GM19035 (cell line): ENCODE data around the gene E4F1.

ENCODE experiments used
- ATAC-seq: cut with Tn5 transposase; IDR thresholded peaks from one replicate; pipeline ENCODE4 v1.9.1; 2021; ENCODE audit not compliant: unreplicated experiment

Gene E4F1

DNA sequence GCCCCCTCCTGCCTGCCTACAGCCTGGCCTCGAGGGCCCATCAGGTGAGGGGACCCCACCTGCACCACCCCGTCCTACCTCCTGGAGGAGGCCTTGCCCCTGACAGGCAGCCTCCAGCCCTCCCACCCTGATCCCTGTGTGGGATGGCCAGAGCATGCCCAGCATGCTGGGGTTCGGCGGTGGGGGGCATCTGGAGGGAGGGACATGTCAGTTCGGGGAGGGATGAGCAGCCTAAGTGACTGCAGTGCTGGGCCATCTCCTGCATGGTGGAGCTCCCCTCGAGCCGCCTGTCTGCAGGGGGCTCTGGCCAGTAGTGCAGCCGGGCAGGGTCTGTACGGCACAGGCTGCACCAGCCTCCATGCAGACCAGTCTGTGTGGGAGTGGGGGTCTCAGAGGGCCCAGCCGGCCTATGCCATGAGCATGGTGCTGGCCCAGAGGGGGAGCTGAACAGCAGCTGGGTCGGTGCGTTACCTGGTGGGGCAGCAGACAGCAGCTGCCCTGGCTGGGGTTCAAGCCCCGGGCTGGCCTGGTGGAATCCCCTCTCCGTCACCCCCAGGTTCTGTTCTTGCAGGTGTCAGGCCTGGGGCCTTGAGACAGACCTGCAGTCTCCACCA is 48.6 kb downstream of the E4F1 start:
- ATAC-seq: no peak

DNA sequence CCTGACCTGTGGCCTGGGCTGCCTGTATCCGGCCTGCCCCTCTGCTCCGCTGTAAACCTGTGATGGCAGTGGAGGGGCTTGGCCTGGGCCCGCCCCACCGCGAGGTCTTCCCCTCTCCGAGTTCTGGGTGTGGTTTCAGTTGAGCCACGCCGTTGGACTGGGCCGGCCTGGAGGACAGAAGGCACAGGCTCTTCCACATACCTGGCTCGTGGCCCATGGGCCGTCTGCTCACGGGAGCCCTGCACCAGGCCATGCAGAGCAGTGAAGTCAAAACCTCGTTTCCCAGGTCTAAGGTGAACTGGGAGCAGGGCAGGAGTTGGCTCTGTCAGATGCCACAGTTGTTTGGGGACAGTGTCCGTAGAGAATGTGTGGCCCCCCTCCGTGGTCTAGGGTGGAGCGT is 50.1 kb downstream of the E4F1 start:
- ATAC-seq: no peak

DNA sequence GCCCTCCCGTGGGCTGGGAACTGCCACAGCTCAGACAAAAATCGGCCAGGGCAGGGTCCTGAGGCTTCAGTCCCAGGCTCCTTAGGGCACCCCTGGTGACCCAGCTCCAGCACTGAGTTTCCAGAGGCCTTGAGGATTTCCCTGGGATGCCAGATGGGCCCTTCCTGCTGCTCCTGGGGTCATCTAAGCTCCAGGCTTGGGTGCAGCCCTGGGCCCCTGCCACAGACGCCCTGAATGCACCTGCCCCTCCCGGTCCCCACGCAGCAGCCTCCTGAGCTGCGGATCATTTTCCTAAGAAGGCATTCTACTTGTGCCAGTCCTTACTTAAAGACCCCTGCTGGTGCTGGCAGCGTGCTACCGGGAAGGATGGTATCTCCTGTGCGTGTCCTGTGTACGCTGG is 50.5 kb downstream of the E4F1 start:
- ATAC-seq: no peak

DNA sequence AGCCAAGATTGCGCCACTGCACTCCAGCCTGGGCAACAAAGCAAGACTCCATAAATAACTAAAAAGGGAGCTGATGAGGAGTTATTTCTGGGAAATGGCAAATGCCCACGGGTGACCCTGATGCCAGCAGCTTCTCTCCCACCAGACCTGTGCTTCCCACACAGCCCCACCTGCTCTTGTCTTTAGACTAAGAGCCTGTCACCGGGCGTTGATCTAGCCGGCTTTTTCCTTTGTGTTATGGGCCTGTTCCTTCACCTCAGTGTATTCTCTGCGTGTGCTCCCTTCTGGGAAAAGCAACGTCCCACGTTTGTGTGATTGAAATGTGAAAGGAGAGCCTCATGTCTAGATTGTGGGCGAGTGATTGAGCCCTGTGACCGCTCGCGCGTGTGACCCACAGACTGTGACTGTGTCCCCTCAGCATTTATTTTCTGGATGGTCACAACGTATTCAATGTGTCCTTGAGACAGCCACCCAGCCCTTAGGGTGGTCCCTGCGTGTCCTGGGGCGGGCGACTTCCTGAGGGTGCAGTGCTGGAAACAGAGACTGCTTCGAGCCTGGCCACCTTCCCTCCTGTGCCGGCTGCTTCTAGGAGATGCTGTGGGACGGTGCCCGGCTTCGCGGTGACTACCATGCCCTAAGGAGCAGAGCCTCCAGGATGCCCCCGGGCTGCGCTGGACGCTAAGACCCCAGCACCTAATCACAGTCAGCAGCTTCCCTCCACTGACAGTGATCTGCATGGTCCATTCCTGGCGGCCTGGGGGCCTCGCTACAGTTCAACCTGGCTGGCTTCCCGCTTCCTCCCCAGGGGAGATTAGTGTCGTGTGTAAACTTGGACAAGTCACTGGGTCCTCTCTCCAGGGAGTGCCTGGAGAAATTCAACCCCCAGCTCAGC is 52.3 kb downstream of the E4F1 start:
- ATAC-seq: no peak

DNA sequence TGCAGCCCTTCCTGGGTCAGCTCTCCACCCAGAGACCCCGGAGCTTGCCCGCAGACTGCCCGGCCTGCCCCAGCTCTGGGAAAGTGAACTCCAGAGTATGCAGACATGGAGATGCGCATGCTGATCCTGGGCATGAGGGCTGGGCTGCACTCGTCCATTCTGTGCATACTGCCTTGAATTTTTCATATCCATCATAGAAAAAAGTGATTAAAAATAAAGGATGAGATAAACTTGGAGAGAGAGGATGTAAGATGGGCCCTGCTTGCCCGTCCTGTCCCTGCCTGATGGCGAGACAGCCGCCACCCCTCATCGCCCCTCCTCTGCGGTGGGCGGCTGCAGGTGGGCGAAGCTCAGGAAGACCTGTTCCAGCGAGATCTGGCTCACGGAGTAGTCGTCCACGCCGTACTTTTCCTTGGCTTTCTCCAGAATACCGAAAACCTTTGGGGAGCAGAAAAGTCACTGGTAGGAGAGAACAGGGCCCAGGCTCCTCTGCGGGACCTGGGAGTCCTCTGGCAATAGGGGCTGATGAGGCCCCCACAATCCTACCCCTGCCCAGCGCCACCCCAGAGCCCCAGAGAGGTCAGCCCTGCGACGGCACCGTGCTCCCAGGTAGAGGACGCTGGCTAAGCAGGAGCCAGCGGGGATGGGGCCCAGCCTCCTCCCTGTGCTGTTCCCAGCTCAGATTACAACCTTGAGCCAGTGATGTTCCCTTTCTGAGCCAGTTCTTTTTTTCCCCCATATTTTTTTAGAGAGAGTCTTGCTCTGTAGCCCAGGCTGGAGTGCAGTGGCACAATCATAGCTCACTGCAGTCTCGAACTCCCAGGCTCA is 53.2 kb downstream of the E4F1 start:
- no peak for ATAC-seq

DNA sequence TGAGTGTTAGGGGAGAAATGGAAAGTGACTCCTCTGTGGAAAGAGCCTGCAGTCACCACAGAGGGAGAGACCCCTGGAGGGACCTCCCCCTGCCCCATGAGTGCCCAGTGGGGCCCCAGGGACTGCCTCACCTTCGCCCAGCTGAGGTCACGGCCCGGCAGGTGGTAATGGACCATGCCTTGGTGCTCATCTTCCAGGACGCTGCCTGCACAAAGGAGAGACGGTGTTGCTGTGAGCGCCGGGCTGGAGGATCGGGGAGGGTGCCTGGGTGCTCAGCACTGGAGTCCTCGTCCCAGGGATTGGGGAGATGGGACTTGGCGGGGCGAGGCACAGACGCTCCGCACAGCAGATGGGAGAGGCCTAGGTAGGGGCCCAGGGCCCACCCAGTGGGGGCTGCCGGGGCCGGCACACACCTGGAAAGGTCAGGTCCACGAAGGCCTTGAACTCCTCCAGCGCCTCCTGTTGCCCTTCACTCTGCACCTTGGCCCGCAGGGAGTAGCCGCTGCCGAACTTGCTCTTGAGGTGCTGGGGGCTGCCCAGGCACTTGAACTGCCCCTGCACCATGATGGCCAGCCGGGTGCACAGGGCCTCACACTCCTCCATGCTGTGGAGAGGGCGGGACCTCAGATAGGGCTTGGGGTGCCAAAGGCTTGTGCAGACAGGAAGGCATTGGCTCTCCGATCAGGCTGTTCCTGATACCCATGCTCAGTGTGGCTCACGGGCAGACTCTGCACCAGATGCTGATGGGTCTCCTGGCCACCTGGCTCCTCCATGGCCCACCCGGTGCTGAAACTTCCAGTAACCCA is 54.3 kb downstream of the E4F1 start:
- no peak for ATAC-seq

DNA sequence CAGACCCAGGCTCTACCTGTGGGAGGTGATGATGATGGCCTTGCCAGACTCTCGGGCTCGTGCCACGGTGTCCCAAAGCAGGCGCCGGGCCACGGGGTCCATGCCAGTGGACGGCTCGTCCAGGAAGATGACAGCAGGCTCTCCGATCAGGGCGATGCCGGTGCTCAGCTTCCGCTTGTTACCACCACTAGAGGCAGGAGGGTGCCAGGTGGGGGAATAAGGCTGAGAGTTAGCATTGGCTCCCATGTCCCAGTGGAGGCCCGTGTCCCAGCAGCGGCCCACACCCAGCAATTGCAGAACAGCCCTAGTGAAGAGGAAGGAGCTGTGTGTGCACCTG is 54.8 kb downstream of the E4F1 start:
- no peak for ATAC-seq

DNA sequence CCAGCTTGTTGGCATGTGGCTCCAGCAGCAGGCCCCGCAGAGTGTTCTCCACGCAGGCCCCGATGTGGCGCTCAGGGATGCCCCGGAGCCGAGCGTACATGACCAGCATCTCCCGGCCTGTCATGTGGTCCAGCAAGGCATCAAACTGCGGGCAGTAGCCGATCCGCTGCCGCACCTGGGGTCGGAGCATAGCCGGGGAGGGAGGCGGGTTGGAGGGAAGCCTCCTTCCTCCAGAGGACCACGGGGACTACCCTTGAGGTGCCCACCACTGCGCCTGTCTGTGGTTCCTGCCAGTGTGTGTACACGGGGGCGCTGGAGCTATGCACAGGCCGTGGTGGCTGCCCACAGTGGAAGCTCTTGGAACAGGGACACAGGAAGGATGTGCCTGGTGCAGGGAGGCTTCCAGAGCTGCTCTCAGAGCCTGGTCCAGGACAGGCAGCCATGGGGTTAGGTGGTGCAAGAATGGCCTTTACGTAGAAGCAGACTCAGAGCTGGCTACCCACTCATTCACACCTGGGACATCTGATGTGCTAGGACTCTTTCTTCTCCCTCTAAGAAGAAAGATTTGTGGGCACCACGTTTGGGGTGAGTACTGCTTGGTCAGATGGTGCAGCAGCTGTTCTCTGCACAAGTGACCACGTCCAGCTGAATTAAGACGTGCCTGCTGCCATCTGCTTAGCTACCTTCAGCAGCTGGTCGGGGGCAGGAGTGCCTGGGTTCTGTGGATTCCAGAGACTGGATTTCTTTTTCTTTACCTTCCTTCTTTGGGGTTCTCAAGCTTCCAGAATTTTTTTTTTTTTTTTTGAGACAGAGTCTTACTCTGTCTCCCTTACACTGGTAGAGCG is 55.8 kb downstream of the E4F1 start:
- ATAC-seq: no peak

DNA sequence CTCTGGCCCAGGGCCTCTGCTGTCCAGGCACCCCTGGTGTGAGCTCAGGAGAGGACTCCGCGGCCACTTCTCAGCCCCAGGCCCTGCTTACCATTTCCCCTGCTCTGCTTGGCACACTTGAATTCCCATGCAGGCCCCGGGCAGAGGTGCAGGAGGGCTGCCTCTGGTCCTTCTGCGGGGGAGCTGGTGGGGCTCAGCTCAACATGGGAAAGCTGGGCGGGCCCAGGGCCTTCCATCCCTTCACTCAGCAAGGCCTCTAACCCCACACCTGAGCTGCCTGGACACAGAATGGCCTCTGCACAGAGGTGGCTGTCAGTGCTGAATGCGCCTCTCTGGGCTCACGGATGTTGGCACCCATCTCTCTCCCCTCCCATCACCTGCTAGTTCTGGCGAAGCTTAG is 57.1 kb downstream of the E4F1 start:
- ATAC-seq: no peak

DNA sequence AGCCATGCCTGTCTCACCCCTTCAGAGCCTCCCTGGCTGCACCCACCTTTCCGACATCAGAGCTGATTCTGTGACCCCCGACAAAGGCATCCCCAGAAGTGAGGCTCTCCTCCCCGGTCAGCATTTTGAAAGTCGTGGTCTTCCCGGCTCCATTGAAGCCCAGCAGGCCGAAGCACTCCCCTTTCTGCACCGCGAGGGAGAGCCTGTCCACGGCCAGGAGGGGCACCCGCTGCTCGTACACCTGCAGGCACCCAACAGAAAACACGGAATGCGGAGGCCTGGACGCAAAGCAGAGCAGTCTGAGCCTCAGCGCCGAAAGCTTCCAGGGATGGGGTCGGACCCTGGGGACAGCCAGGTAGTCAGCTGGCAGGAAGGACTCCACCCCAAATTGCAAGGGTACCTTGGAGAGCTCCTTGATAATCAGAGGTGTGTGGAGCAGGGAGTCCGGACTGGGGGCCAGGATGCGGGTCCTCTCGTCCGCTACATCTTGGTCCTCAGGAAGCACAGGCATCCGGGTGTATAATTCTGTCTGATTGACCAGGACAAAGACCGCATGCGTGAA is 57.7 kb downstream of the E4F1 start:
- ATAC-seq: no peak

DNA sequence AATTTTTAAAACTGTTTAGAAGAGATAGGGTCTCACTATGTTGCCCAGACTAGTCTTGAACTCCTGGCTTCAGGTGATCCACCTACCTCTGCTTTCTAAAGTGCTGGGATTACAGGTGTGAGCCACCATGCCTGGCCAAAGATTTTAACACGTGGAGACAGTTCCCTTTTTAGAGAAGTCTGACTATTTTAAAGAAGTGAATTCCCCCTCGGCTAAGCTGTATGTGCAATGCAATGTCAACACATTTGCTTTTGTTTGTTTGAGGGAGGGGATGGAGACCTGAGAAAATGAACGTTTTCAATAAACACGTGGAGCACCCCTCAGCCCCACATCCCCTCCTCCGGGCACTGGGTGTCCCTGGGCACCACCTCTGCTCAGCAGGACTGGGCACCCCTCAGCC is 58.9 kb downstream of the E4F1 start:
- no peak for ATAC-seq

DNA sequence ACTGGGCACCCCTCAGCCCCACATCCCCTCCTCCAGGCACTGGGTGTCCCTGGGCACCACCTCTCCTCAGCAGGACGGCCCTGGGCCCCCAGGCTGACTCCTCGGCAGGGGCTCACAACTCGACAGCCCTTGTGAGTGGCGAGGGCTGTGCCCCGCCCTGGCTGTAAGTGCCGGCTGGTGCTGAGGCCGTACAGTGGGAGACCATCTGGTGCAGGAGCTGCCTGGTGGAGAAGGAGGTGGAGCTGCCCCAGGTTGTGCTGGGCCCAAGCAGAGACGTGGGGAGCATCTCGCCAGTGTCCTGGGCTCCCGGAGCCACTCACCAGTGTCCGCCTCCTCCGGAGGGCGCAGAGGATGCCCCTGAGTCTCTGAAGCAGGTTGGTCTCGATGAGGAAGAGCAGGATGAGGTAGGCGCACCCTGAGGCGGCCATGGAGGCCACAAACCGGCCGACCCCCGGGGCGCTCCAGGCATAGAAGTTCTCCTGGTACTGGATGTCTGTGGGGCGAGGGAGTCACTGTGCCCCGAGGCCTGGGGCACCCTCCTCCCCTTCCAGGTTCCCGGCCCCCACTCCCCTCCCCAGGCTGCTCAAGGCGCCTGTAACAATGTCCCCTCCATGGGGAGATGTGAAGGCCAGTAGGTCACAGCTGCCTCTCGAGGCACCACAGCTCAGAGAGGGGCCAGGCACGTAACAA is 59.6 kb downstream of the E4F1 start:
- no peak for ATAC-seq

DNA sequence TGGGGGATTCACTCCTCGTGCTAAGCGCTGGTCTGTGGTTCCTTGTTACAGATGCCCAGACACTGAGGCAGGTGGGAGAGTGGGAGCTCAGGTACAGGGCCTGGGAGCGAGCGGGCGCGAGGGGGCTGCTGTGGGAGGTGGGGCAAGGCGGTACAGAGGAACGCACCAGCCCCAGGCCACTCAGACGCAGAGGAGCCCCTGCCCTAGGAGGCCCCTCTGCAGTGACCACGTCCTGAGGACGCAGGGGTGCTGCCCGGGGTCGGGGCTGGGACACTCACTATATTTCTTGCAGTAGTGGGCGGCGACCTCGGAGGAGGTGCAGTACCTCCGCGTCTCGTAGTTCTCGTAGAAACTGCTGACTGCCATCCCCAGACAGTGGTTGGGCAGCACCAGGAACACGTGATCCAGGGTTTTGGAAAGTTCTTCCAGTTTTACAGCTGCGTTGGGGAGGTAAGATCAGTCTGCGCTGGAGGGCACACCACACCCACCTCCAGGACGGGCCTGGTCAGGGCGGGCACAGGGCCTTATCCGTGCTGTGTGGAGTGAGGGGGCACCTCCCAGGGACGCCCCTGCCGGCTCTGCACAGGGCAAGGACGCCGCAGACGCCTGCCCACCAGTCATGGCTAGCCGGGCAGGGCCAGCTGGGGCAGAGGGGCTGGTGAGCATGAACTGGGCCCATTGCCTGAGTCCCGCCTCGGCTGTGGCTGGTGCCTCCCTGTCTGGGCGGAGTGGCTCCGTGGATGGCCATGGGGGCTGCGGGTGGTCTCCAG is 60.8 kb downstream of the E4F1 start:
- ATAC-seq: no peak

DNA sequence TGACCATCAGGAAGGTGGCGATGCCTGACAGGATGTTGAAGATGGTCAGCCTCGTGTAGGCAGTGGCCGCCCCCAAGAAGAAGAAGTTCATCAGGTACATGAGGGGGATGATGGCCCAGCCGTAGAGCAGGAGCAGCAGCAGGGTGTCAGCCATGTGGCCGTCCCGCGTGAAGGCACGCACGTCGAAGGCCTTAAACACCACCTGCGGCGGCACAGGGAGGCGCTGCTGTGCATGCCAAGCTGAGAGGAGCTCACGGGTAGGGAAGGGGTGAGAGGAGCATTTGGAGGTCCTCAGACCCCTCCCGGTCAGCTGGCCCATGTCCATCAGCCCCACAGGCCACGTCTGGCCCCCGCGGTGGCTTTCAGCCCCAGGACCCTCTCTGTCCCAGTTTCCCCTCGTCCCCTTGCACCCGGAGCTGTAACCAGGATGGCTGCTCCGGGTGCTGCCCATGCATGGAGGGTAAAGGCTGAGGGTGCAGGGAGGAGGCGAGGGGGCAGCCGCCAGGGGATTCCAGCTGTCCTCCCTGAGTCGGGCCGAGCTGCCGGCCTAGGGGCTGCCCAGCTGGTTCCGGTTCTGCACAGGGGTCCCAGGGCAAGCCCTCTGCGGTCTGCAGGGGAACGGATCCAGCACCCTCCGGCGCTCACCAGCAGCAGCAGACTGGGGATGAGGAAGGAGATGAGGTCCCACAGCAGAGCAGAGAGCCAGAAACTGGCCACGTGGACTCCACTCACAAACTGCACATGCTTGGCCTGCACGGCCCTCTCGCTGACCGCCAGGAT is 61.6 kb downstream of the E4F1 start:
- ATAC-seq: no peak
